DMS53 treated with DMSO at 0.1 percent for 48 hours (cell line): ENCODE measurements around the gene ZNF566.

ENCODE experiments used
- DNase-seq: peaks from one replicate; lab custom pipeline; 2025; ENCODE audit not compliant: unreplicated experiment; lab: John Stamatoyannopoulos, UW

Gene ZNF566

DNA sequence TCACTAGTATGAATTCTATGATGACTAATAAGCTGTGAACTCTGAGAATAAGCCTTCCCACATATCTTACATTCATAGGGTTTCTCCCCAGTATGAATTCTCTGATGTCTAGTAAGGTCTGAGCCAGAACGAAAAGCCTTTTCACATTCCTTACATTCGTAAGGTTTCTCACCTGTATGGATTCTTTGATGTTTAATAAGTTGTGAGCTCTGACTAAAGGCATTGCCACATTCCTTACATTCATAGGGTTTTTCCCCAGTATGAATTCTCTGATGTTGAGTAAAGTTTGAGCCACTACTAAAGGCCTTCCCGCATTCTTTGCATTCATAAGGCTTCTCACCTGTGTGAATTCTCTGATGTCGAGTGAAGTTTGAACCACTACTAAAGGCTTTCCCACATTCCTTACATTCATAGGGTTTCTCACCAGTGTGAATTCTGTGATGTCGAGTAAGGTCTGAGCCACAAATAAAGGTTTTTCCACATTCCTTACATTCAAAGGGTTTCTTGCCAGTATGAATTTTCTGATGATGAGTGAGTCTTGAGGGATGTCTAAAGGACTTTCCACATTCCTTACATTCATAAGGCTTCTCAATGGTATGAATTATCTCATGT lies 40.2 kb downstream of the ZNF566 start:
- DNase-seq = no peak

DNA sequence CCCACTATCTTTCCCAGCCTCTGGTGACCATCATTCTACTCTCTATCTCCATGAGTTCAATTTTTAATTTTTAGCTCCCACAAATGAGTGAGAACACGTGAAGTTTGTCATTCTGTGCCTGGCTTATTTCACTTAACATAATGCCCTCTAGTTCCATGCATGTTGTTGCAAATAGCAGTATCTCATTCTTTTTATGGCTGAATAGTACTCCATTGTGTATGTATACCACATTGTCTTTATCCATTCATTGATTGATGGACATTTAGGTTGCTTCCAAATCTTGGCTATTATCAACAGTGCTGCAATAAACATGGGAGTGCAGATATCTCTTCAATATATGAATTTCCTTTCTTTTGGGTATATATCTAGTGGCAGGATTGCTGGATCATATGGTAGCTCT lies 48.0 kb downstream of the ZNF566 start:
- DNase-seq = no peak

DNA sequence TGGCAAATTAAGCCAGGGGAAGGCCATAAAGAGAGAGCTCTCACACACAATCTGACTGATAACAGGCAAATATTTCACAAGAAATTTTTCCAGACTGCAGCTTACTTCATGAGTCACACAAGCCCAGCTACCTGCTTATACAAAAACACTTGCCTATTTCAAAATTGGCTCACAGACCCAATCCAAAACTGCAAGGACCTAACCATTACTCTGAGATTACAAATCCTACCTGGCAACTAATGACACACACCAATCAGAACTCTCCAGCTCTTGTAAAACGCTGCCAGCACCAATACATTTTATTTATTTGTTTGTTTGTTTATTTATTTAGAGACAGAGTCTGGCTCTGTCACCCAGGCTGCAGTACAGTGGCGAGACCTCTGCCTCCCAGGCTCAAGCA lies 52.8 kb downstream of the ZNF566 start:
- DNase-seq = peak; percentile 26

DNA sequence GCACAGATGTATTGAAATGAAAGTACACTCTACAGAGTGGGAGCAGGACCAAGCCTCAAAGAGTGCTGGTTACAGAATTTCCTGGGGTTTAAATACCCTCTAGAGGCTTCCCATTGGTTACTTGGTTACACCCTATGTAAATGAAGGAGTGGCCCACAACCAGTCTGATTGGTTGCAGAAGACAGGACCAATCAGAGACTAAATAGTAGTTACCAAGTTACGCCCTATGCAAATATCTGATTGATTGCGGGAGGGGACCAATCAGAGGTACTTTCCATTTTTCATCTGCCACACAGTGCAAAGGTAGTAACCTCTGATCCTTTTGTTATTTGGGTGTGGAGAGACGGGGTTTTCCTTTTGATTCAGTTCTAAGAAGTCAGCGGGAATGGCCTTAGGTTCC lies 65.4 kb downstream of the ZNF566 start:
- DNase-seq = no peak

DNA sequence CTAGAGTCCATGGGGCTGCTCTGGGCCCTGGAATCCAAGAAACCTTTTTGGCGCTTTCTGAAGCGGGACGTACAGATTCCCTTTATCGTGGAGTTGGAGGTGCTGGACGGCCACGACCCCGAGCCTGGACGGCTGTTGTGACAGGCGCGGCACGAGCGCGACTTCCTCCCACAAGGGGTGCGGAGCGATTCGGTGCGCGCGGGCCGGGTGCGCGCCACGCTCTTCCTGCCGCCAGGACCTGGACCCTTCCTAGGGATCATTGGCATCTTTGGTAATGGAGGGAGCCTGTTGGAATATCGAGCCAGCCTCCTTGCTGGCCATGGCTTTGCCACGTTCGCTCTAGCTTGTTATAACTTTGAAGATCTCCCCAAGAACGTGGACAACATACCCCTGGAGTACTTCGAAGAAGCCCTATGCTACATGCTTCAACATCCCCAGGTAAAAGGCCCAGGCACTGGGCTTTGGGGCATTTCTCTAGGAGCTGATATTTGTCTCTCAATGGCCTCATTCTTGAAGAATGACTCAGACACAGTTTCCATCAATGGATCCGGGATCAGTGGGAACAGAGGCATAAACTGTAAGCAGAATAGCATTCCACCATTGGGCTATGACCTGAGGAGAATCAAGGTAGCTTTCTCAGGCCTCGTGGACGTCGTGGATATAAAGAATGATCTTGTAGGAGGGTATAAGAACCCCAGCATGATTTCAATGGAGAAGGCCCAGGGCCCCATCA lies 67.4 kb downstream of the ZNF566 start:
- no peak for DNase-seq

DNA sequence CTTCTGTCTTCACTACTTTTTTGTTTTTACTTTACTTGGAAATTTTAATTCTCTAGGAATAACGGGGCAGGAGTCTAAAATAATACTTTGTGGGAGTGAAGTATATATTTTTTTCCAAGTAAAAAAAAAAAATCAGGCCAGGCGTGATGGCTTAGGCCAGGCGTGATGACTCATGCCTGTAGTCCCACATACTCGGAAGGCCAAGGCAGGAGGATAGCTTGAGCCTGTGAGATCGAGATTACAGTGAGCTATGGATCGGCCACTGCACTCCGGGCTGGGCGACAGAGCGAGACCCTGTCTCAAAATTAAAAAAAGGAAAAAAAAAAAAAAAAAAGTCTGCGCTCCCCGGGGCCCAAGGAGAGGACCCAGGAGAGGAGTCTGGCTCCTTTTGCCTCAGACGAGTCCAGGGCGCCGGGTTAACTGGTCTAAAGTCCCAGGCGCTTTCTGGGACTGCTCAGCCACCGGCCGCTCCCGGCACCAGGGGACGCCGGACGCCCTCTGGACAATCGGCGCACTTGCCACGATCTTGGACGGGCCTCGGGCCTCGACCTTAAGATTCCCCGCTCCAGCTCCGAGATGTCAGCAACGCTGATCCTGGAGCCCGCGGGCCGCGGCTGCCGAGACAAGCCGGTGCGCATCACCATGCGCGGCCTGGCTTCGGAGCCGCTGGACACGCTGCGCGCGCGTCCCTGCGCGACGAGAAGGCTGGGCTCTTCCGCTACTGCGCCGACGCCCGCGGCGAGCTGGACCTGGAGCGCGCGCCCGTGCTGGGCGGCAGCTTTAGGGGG lies 68.2 kb downstream of the ZNF566 start:
- DNase-seq = no peak

DNA sequence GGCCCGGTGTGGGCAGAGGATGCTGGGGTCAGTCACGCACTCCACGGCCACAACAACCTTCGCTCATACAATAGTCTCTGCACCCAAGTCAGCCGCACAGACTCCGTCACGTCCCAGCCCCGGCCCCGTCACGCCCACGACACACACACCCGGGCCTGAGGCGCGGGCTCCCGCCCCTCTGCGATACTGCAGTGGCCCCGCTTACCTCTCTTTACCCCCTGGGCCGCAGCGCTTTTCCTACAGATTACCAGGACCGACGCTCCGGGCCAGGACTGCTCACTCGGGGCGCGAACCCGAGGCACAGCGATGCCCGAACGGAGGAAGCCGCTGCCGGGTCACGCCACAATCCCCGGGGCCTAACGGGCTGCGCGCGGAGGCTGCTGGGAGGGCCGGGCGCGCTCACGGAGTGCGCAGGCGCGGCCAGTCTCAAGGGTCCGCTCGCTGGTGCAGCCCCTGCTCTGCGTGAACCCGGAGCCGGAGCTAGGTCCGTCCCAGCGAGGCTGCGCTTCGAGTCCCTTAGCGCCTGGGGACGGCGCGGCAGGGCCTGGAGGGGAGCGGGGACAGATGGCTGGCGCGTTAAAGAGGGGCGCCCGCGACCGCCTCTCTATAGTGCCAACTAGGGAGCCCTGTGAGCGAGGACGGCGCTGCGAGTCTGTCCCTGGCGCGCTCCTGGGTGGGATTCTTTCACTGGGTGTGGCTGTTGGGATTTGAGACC lies 70.9 kb downstream of the ZNF566 start, which contains the start of gene ZFP82:
Gene ZFP82 (minus strand): TSS at position 358 of the 715 bp plus-strand sequence. CDS start 8,855 bp downstream, outside the sequence.
- DNase-seq = peak; percentile 82

DNA sequence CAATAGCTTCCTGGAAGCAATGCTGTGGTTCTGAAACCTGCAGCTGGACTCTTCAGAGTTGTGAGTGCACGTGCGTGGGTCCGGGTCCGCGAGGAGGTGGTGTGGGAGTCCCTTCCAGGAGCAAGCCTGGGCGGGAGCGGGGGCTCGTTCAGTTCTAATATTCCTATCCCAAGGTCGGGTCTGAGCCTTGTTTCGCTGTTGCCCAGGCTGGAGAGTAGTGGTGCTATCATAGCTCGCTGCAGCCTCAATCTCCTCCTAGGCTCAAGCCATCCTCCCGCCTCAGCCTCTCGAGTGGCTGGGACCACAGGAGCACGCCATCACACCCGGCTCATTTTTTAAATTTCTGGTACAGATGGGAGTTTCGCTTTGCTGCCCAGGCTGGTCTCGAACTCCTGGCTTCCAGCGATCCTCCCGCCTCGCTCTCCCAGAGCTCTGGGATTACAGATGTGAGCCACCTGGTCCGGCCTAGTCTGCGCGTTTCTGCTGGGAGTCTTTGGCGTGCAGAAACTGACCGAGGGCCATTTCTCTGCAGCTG lies 71.5 kb downstream of the ZNF566 start:
- no peak for DNase-seq

DNA sequence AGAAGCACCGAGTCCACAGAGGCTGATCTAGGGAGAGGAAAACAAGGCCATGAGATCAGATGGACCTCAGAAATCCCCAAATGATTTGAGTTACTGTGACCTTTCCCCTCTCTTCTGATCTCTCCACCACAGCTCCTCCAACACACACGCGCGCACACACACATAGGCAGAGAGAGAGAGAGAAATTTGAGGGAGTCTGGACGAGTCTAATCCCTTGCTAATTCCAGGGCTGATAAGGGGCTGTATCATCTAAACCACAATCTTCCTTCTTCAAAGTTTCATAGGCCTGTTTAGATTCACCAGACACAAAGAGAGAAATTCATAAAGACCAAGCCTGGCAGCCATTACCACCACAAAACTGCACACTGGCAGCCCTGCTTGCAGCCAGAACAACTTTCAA lies 79.5 kb downstream of the ZNF566 start:
- no peak for DNase-seq

DNA sequence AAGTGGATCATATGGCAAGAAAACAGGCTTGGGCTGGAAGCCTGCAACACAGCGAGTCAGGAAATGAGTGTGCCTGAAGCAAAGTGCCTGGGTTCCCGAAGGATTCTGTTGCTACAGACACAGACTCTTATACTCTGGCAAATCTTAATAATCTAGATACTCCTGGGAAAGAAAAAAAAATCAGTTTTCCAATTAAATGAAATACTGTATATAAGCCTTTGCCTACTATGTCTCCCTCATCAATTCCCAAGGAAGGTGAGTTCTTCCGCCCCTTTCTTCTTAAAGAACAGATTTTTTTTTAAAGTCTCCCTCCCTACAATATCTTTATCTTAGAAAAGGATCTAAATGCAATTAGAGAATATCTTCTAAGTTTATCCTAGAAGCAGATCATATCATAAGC lies 81.3 kb downstream of the ZNF566 start:
- DNase-seq = no peak

DNA sequence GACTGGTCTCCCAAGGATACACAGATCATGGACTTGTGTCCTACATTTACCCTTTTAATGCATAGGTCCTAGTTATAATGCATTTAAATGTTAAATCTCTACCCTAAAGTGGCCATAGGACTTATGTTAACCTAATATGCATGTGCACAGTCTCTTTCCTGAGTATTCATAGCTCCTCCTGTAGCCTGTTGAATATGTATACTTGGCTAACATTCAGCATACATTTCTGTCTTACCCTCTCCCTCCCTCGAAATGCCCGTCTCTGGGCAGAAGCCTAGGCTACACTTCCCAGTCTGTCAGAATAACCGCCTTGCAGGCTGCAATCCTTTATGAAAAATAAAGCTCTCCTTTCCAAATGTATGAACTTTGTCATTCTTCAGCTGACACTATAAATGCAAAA lies 84.9 kb downstream of the ZNF566 start:
- no peak for DNase-seq

DNA sequence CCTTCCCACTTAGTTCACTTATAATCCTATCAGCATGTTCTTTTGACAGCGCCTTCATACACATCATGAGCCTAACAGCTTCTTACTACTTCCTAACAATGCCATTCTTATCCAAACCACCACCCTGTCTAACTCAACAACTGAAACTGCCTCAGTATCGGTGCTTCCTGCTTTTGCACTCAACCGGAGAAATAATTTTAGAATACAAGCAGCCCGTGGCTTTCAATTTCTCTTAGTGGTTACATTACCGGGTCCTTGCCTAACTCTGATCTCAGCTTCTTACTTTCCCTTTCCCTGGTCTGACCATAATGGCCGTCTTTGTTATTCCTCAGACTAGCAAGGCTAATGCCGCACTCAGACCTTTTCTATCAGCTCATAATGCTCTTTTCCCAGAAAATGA lies 87.9 kb downstream of the ZNF566 start:
- DNase-seq = no peak

DNA sequence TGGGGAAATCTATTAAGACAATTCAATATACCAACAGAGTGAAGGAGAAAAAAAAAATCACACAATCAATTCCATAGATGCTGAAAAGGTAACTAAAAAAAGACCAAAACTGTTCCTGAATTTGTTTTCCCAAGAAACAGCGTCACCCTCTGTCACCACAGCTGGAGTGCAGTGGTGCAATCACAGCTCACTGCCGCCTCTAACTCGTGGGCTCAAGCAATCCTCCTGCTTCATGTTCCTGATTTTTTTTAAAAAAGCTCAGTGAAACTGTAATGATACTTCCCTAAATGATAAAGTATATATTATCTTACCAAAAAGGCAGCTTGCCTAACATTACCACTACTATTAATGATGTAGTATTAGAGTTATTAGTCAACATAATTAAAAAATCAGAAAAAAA lies 90.8 kb downstream of the ZNF566 start:
- no peak for DNase-seq
